IMR-90 (cell line): Measurements from ENCODE around the gene CLIC1.

Experiments
- BHLHE40 ChIP-seq: fragments of 150-350 bp; IDR thresholded peaks from 2 replicates; pipeline ENCODE4 v1.6.1; 2016; ENCODE audit warnings: mild to moderate bottlenecking, low read depth, low read length
- CTCF ChIP-seq: conservative IDR thresholded peaks from 2 replicates; pipeline ENCODE4 v1.5.1; 2012; ENCODE audit warnings: mild to moderate bottlenecking, low read depth, low read length, improper control_type of control experiment
- ELK1 ChIP-seq: fragments of 150-350 bp; IDR thresholded peaks from 2 replicates; pipeline ENCODE4 v1.6.1; 2016; ENCODE audit warnings: low read depth, mild to moderate bottlenecking, low read length, moderate library complexity, borderline replicate concordance
- FOS ChIP-seq: fragments of 150-350 bp; IDR thresholded peaks from 2 replicates; pipeline ENCODE4 v1.6.1; 2016; ENCODE audit warnings: low read depth, low read length
- MAFK ChIP-seq: IDR thresholded peaks from 2 replicates; pipeline ENCODE4 v1.6.1; 2012; ENCODE audit warnings: low read depth, low read length, improper control_type of control experiment
- MXI1 ChIP-seq: IDR thresholded peaks from 2 replicates; pipeline ENCODE4 v1.6.1; 2012; ENCODE audit warnings: low read depth, mild to moderate bottlenecking, low read length, moderate library complexity, borderline replicate concordance
- NFE2L2 ChIP-seq: fragments of 150-350 bp; IDR thresholded peaks from 2 replicates; pipeline ENCODE4 v1.6.1; 2016; ENCODE audit warnings: low read depth, mild to moderate bottlenecking, low read length
- POLR2A ChIP-seq: IDR thresholded peaks from 2 replicates; pipeline ENCODE4 v1.6.1; 2012; ENCODE audit warnings: mild to moderate bottlenecking, low read depth, low read length
- RAD21 ChIP-seq: IDR thresholded peaks from 2 replicates; pipeline ENCODE4 v1.6.1; 2012; ENCODE audit warnings: low read length, improper control_type of control experiment
- RCOR1 ChIP-seq: IDR thresholded peaks from 2 replicates; pipeline ENCODE4 v1.6.1; 2012; ENCODE audit warnings: mild to moderate bottlenecking, low read length, improper control_type of control experiment; ENCODE audit not compliant: insufficient replicate concordance
- SMC3 ChIP-seq: fragments of 150-350 bp; IDR thresholded peaks from 2 replicates; pipeline ENCODE4 v1.6.1; 2016; ENCODE audit warnings: low read depth, mild to moderate bottlenecking, antibody characterized with exemption, low read length, moderate library complexity
- USF2 ChIP-seq: fragments of 150-350 bp; IDR thresholded peaks from 2 replicates; pipeline ENCODE4 v1.6.1; 2017; ENCODE audit warnings: mild to moderate bottlenecking, antibody characterized with exemption, low read length, low read depth

GRCh38 chr6:31708224-31708623 is 28.1 kb downstream of the CLIC1 start:
- no peak for TF ChIP-seq CTCF
- no peak for TF ChIP-seq POLR2A
- TF ChIP-seq SMC3, result no peak
- TF ChIP-seq RCOR1, result no peak
- TF ChIP-seq USF2, result no peak
- no peak for TF ChIP-seq MXI1
- TF ChIP-seq FOS, result no peak
- TF ChIP-seq BHLHE40, result no peak
- no peak for TF ChIP-seq NFE2L2
- TF ChIP-seq MAFK, result no peak
- TF ChIP-seq RAD21, result no peak
- no peak for TF ChIP-seq ELK1
